Lung (tissue), 12 donors: ENCODE measurements around the gene ADAM33. TPM values are rescaled to one million over a fixed set of nuclear protein-coding genes. Genes with fewer than 3 reads are reported as not detected.
A peak's percentile ranks its signal among the peaks of the same experiment; 100 is the strongest.

ENCODE experiments used
- ATAC-seq: fragments of 200-7000 bp; cut with Tn5 transposase; one replicate; pipeline ENCODE4 v1.9.1; 2020; ENCODE audit warnings: moderate number of reproducible peaks; ENCODE audit not compliant: insufficient read depth, low FRiP score
- DNase-seq, 3 donors: peaks; one replicate each; pipeline ENCODE4 v3.0.0-alpha.2; 2013 to 2017
- H3K27ac ChIP-seq, 2 donors: one replicate each; pipeline ENCODE4 v1.5.1; 2013; ENCODE audit warnings: mild to moderate bottlenecking in 2 of 2, moderate library complexity in 2 of 2, control low read depth in 1 of 2, inconsistent platforms in 1 of 2, low read depth in 1 of 2, low read length in 1 of 2
- H3K27me3 ChIP-seq, 3 donors: one replicate each; pipeline ENCODE4 v1.5.1; 2013; ENCODE audit warnings: low read length in 2 of 3; ENCODE audit not compliant: control insufficient read depth in 3 of 3, insufficient read depth in 3 of 3
- H3K36me3 ChIP-seq, 4 donors: one replicate each; pipeline ENCODE4 v1.5.1; 2013; ENCODE audit warnings: low read length in 4 of 4, mild to moderate bottlenecking in 1 of 4, moderate library complexity in 1 of 4; ENCODE audit not compliant: control insufficient read depth in 4 of 4, insufficient read depth in 4 of 4
- H3K4me1 ChIP-seq, 5 donors: one replicate each; pipeline ENCODE4 v1.5.1; 2013; ENCODE audit warnings: low read length in 5 of 5, mild to moderate bottlenecking in 2 of 5, moderate library complexity in 1 of 5; ENCODE audit not compliant: control insufficient read depth in 5 of 5, insufficient read depth in 5 of 5
- H3K4me3 ChIP-seq: one replicate; pipeline ENCODE4 v1.5.1; 2013; ENCODE audit warnings: mild to moderate bottlenecking, control low read depth, moderate library complexity
- H3K9ac ChIP-seq, 2 donors: one replicate each; pipeline ENCODE4 v1.5.1; 2013; ENCODE audit warnings: low read length in 2 of 2, control low read depth in 1 of 2; ENCODE audit not compliant: insufficient read depth in 1 of 2
- H3K9me3 ChIP-seq, 4 donors: one replicate each; pipeline ENCODE4 v1.5.1; 2013; ENCODE audit warnings: low read length in 3 of 4, mild to moderate bottlenecking in 1 of 4, moderate library complexity in 1 of 4; ENCODE audit not compliant: control insufficient read depth in 4 of 4, insufficient read depth in 3 of 4
- WGBS, 2 donors: extraction: QIAGEN DNeasy Blood & Tissue Kit; methylation state at CpG; one replicate each; pipeline ENCODE4 v1.1.7; 2013; 5-methylcytosine and 5-hydroxymethylcytosine counted together
- polyA plus RNA-seq, 2 donors: library from polyadenylated mRNA; stranded (reverse); fragments of 200-250 nt; gene quantifications; one replicate each; pipeline ENCODE4 v1.2.1, GENCODE V29; 2013
- total RNA-seq, 2 donors: library from RNA; depleted of rRNA in 1 of 2; stranded (reverse); fragments of >200 nt in 1 of 2; gene quantifications; one replicate each; pipeline ENCODE4 v1.2.1, GENCODE V29; 2014 to 2021
- TF ChIP-seq, protein P1 (sequence below): IDR thresholded peaks from 2 replicates; pipeline ENCODE4 v1.5.1; 2012; ENCODE audit warnings: mild to moderate bottlenecking; ENCODE audit errors: control extremely low read depth, extremely low read depth
- donor health status: control.
- donor health status: control.
- donor health status: Bipolar disorder and iron deficiency.
- donor health status: healthy.
- donor health status: DM: yes; HTN: yes; CAD: no.

The ADAM33 gene
- total and polyA plus RNA-seq, 4 donors = 3.2 to 16.4 (median 8.1) TPM

DNA sequence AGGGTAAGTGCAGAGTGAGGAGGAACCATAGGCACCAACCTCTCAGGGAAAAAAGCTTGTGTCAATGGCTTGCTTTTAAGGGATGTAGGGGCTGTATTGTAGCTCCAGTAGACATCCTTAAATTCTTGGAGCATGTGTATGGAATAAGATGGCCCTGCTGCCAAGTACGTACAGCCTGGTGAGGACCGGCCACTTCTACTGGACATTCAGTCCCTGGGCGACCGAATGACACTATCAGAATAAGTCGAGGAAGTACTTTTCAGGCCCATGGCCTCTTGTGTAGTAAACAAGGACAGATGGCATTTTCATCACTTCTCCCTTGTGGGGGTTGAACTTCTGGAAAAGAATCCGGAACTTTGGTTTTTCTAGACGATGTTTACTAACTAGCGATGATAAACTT lies 51.4 kb downstream of the ADAM33 start:
- Histone ChIP-seq H3K36me3 (peaks cover 0 to 12% (median 6%) of the 10 kb centered on the region in 4 donors), H3K4me3 (no peak overlapping the region), H3K9me3 (no peaks in the 10 kb centered on the region), H3K27ac (peak overlapping the region in 1 of 2 donors; percentile 39), H3K4me1 (no peaks in the 10 kb centered on the region), H3K27me3 (no peaks in the 10 kb centered on the region), H3K9ac (no peak overlapping the region)
- 83 to 89% methylated on average over 8 of the region's 8 CpGs for WGBS, 2 donors
- ATAC-seq = no peak
- no peak for DNase-seq
- TF ChIP-seq, protein P1, sequence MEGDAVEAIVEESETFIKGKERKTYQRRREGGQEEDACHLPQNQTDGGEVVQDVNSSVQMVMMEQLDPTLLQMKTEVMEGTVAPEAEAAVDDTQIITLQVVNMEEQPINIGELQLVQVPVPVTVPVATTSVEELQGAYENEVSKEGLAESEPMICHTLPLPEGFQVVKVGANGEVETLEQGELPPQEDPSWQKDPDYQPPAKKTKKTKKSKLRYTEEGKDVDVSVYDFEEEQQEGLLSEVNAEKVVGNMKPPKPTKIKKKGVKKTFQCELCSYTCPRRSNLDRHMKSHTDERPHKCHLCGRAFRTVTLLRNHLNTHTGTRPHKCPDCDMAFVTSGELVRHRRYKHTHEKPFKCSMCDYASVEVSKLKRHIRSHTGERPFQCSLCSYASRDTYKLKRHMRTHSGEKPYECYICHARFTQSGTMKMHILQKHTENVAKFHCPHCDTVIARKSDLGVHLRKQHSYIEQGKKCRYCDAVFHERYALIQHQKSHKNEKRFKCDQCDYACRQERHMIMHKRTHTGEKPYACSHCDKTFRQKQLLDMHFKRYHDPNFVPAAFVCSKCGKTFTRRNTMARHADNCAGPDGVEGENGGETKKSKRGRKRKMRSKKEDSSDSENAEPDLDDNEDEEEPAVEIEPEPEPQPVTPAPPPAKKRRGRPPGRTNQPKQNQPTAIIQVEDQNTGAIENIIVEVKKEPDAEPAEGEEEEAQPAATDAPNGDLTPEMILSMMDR = no peak

DNA sequence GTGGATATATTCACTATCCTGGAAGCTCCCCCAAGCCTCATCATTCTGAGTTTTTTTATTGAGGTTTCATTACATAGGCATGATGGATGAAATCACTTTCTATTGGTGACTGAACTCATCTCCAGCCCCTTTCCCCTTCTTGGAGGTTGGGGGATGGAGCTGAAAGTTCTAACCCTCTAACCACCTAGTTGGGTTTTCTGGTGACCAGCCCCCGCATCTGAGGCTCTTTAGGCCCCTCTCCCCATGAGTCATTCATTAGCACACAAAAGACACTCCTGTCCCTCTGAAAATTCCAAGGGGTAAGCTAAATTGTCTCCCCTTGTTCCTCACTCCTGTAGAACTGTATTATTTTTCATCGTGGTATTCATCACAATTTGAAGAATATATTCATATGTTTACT lies 51.9 kb downstream of the ADAM33 start:
- Histone ChIP-seq H3K4me1 (no peaks in the 10 kb centered on the region), H3K27me3 (no peaks in the 10 kb centered on the region), H3K9ac (no peak overlapping the region), H3K27ac (no peak overlapping the region), H3K4me3 (no peak overlapping the region), H3K36me3 (peaks cover 0 to 12% (median 6%) of the 10 kb centered on the region in 4 donors), H3K9me3 (no peaks in the 10 kb centered on the region)
- 84 to 88% methylated on average over 2 of the region's 2 CpGs for WGBS, 2 donors
- ATAC-seq (no peak), DNase-seq (no peak)
- TF ChIP-seq, protein P1 = no peak

DNA sequence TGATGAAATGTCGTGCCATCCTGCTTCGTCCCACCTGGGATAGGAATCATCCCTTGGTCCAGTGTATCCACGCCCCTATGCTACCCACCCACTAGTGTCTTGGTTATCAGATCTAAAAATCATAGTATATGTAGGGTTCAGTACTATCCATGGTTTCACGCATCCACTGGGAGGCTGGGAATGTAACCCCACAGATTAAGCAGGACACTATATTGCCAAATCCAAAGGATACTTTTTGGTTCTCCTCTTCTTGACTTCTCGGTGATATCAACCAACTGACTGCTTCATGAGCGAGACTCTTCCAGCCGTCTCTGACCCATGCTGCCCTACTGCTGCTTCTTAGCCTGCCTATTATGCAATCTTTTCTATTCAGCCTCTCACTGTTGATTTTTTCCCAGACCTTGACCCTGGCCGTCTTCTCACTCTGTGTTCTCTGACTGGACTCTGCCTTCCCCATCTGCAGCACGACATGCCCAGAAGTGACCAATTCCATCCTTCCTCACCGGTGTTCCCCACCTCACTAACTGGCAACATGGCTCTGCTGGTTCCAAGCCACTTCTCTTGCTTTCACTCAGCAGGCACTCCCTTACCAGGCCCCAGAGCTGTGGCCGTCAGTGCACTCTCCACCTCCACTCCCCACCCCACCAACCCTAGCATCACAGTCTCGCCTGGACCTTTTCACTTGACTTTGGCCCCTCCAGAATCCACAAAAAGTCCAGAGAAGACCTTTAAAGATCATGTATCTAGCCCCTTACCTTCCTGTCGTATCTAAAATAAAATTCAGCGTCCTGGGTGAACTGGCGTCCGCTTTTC lies 53.1 kb downstream of the ADAM33 start:
- no peak for DNase-seq
- WGBS, 2 donors = 87 to 89% methylated on average over 16 of the region's 16 CpGs
- ATAC-seq = no peak

More for the DNA sequence above, 53.1 kb downstream of the ADAM33 start:
- Histone ChIP-seq H3K27me3 (no peaks in the 10 kb centered on the region), H3K27ac (no peak overlapping the region), H3K36me3 (peaks cover 0 to 8% (median 6%) of the 10 kb centered on the region in 4 donors), H3K4me1 (no peaks in the 10 kb centered on the region), H3K9me3 (no peaks in the 10 kb centered on the region), H3K9ac (no peak overlapping the region), H3K4me3 (no peak overlapping the region)
- TF ChIP-seq, protein P1 = no peak
